Left lung (tissue), 10 donors: ENCODE results near the gene SYNC. TPM values are rescaled to one million over a fixed set of nuclear protein-coding genes. Genes with fewer than 3 reads are reported as not detected.
"Not testable (repeated sequence)": the region's sequence is repeated elsewhere in the genome, so short reads cannot be mapped to it uniquely, and the experiment has no call there.

Source experiments
- ATAC-seq: fragments of 200-7000 bp; cut with Tn5 transposase; one replicate; pipeline ENCODE4 v1.9.1; 2020; ENCODE audit warnings: moderate library complexity
- DNase-seq, 4 donors: peaks; one replicate each; pipeline ENCODE4 v3.0.0-alpha.2; 2013 to 2020
- H3K27ac ChIP-seq, 2 donors: fragments of 200-600 bp; sonication (generic) in 1 of 2; one replicate each; pipeline versions ENCODE4 v1.5.0 to v1.8.0; 2020 to 2021
- H3K27me3 ChIP-seq, 2 donors: fragments of 200-600 bp; sonication (generic) in 1 of 2; one replicate each; pipeline versions ENCODE4 v1.5.0 to v1.8.0; 2020 to 2021
- H3K36me3 ChIP-seq, 2 donors: fragments of 200-600 bp; sonication (generic) in 1 of 2; one replicate each; pipeline versions ENCODE4 v1.5.0 to v1.8.0; 2020 to 2021
- H3K4me1 ChIP-seq, 2 donors: fragments of 200-600 bp; one replicate each; pipeline ENCODE4 v1.8.0; 2021
- H3K4me3 ChIP-seq, 2 donors: fragments of 200-600 bp; sonication (generic) in 1 of 2; one replicate each; pipeline versions ENCODE4 v1.5.0 to v1.8.0; 2020 to 2021; ENCODE audit warnings: mild to moderate bottlenecking in 1 of 2
- H3K9me3 ChIP-seq, 2 donors: fragments of 200-600 bp; sonication (generic) in 1 of 2; one replicate each; pipeline versions ENCODE4 v1.5.0 to v1.8.0; 2020 to 2021
- CTCF ChIP-seq, 2 donors: fragments of 200-600 bp; sonication (generic) in 1 of 2; IDR thresholded peaks; one replicate each; pipeline versions ENCODE4 v1.5.0 to v1.8.0; 2021; ENCODE audit warnings: antibody characterized with exemption in 2 of 2
- intact Hi-C, 2 donors: fragments of 100-400 bp; cut with DNase I; formaldehyde crosslinking; loops; one replicate each; pipeline versions ENCODE4 v1.11.2 to v1.14.2; 2022
- polyA plus RNA-seq, 6 donors: library from polyadenylated mRNA; unstranded; fragments of 120-200 nt; gene quantifications; one replicate each; pipeline ENCODE4 v1.2.1, GENCODE V29; 2013; ENCODE audit not compliant: insufficient read length in 6 of 6
- total RNA-seq, 2 donors: library from RNA; stranded (reverse); fragmentation: NEBNext Ultra II Directional; extraction: Animal tissue kit (Norgen Biotek cat#: 25700); gene quantifications; one replicate each; pipeline ENCODE4 v1.2.1, GENCODE V29; 2021
- donor health status: DM: no; HTN: yes; CAD: no.
- donor health status: DM: no; HTN: no; CAD: no.

SYNC gene
- total and polyA plus RNA-seq, 8 donors = 3.1 to 19.9 (median 5.4) TPM

GRCh38 chr1:32701951-32702598, 495 bp downstream of the SYNC start:
- H3K27ac ChIP-seq = peak overlapping the region; percentile 73 to 86
- H3K36me3 ChIP-seq = no peaks in the 10 kb centered on the region
- TF ChIP-seq CTCF (IDR thresholded peaks at IDR 0.05) = no peak
- intact Hi-C loops = no loop called here
- no peaks in the 10 kb centered on the region for H3K9me3 ChIP-seq
- H3K4me3 ChIP-seq = peak overlapping the region; percentile 54 to 58
- H3K27me3 ChIP-seq = peaks cover 0 to 34% of the 10 kb centered on the region in 2 donors
- peak in 2 of 4 donors; percentile 71 to 80 for DNase-seq
- ATAC-seq = peak; percentile 54
- peaks cover 18 to 27% of the 10 kb centered on the region in 2 donors for H3K4me1 ChIP-seq

GRCh38 chr1:32701421-32701911, 1.1 kb downstream of the SYNC start:
- Histone ChIP-seq H3K27ac (peak overlapping the region; percentile 73 to 86), H3K27me3 (peaks cover 0 to 34% of the 10 kb centered on the region in 2 donors), H3K4me1 (peaks cover 18 to 27% of the 10 kb centered on the region in 2 donors), H3K9me3 (no peaks in the 10 kb centered on the region), H3K36me3 (no peaks in the 10 kb centered on the region), H3K4me3 (peak overlapping the region in 1 of 2 donors; percentile 58)
- no peak for TF ChIP-seq CTCF (IDR thresholded peaks at IDR 0.05)
- ATAC-seq = peak; percentile 33
- intact Hi-C loops = no loop called here
- DNase-seq = peak in 1 of 4 donors; percentile 53

- H3K4me3 ChIP-seq, H3K36me3 ChIP-seq, ATAC-seq, H3K27ac ChIP-seq, H3K9me3 ChIP-seq, H3K27me3 ChIP-seq, intact Hi-C loops: not testable (repeated sequence)
- peak in 1 of 4 donors; percentile 19 for DNase-seq
- H3K4me1 ChIP-seq = peaks cover 20 to 24% of the 10 kb centered on the region in 2 donors
These were observed 5.6 kb downstream of the SYNC start for GRCh38 chr1:32696996-32697395.

GRCh38 chr1:32696041-32696440, 6.5 kb downstream of the SYNC start:
- H3K27ac ChIP-seq = no peak overlapping the region
- DNase-seq (peak in 2 of 4 donors; percentile 19 to 25), ATAC-seq (no peak)
- no peaks in the 10 kb centered on the region for H3K36me3 ChIP-seq
- no peaks in the 10 kb centered on the region for H3K9me3 ChIP-seq
- no peaks in the 10 kb centered on the region for H3K27me3 ChIP-seq
- peaks cover 13 to 16% of the 10 kb centered on the region in 2 donors for H3K4me1 ChIP-seq
- intact Hi-C loops = no loop called here
- no peak overlapping the region for H3K4me3 ChIP-seq
- TF ChIP-seq CTCF (IDR thresholded peaks at IDR 0.05) = no peak

- Histone ChIP-seq H3K9me3 (no peaks in the 10 kb centered on the region), H3K4me3 (no peak overlapping the region), H3K27ac (peak overlapping the region in 1 of 2 donors; percentile 45), H3K36me3 (no peaks in the 10 kb centered on the region), H3K27me3 (no peaks in the 10 kb centered on the region), H3K4me1 (peaks cover 13 to 16% of the 10 kb centered on the region in 2 donors)
- ATAC-seq (peak; percentile 60), DNase-seq (peak in 2 of 4 donors; percentile 75 to 81)
- no peak for TF ChIP-seq CTCF (IDR thresholded peaks at IDR 0.05)
- intact Hi-C loops = no loop called here
These were observed 7.3 kb downstream of the SYNC start for GRCh38 chr1:32695098-32695904.
